Panc1 (cell line): ENCODE data around the gene DALRD3.

Source experiments
- CTCF ChIP-seq: fragments of 450-650 bp; IDR thresholded peaks from 2 replicates; pipeline ENCODE4 v1.5.1; 2017; ENCODE audit warnings: mild to moderate bottlenecking
- POLR2AphosphoS5 ChIP-seq: IDR thresholded peaks from 2 replicates; pipeline ENCODE4 v1.6.1; 2012; ENCODE audit warnings: mild to moderate bottlenecking, low read depth, low read length, moderate library complexity
- SIN3A ChIP-seq: IDR thresholded peaks from 2 replicates; pipeline ENCODE4 v1.6.1; 2012; ENCODE audit warnings: low read depth, mild to moderate bottlenecking, low read length, moderate library complexity, borderline replicate concordance; ENCODE audit not compliant: insufficient read depth

- TF ChIP-seq CTCF (no peak), POLR2AphosphoS5 (peak; percentile 99), SIN3A (peak; percentile 67; the same call in 1 of the 2 replicates)
Measured at GRCh38 chr3:49028673-49029562, 10.5 kb upstream of the DALRD3 start, which contains the start of gene IMPDH2.
